HCT116 (cell line): ENCODE measurements around the gene CKLF. TPM values are rescaled to one million over a fixed set of nuclear protein-coding genes. Genes with fewer than 3 reads are reported as not detected.
"Not testable (repeated sequence)": the region's sequence is repeated elsewhere in the genome, so short reads cannot be mapped to it uniquely, and the experiment has no call there.

Experiments used
- ATAC-seq: fragments of 200-7000 bp; cut with Tn5 transposase; 2 replicates; pipeline ENCODE4 v1.9.1; 2020; ENCODE audit warnings: mild to moderate bottlenecking, moderate library complexity
- BruUV-seq: library from RNA; stranded (reverse); fragments of 400-500 nt; replicated peaks from 2 replicates; lab custom pipeline; 2021; lab: Mats Ljungman, UMichigan
- CTCF ChIA-PET: fragments of 300-600 bp; sonication (Branson Sonifier 250); formaldehyde crosslinking; loops from one replicate; lab custom pipeline; 2021; ENCODE audit warnings: antibody characterized with exemption; lab: Charles Lee
- POLR2A ChIA-PET: fragments of 300-600, 350-600 bp; sonication (Branson Sonifier 250); formaldehyde crosslinking; loops from one replicate; lab custom pipeline; 2021; ENCODE audit warnings: antibody characterized with exemption; lab: Charles Lee
- RAD21 ChIA-PET, 2 experiments: fragments of 300-600 bp; sonication (Branson Sonifier 250); formaldehyde crosslinking; loops; one replicate each; lab custom pipeline; 2023; ENCODE audit warnings: low total read pairs in 2 of 2; ENCODE audit not compliant: uncharacterized antibody in 2 of 2, unreplicated experiment in 2 of 2, low non-redundant PET in 1 of 2; lab: Charles Lee
- DNase-seq: peaks from one replicate; pipeline ENCODE4 v3.0.0-alpha.2; 2010; ENCODE audit warnings: low read depth, low spot score
- H2AFZ ChIP-seq: fragments of 200-600 bp; shearing (Covaris generic), sonication (generic); 2 replicates; pipeline ENCODE4 v1.6.1; 2017; ENCODE audit warnings: low read depth, mixed run types, mixed read lengths, antibody characterized with exemption, low read length; ENCODE audit not compliant: poor library complexity, severe bottlenecking
- H3K27ac ChIP-seq: 2 replicates; pipeline ENCODE4 v1.5.1; 2012; ENCODE audit warnings: low read depth, low read length
- H3K27me3 ChIP-seq: fragments of 200-600 bp; sonication (generic); 2 replicates; pipeline ENCODE4 v1.6.1; 2016; ENCODE audit warnings: mixed run types, low read length, mixed read lengths; ENCODE audit not compliant: insufficient read depth
- H3K36me3 ChIP-seq, 2 experiments: fragments of 200-500 bp in 1 of 2; fragments of 200-600 bp in 1 of 2; sonication (Bioruptor generic) in 1 of 2; sonication (generic) in 1 of 2; 2 replicates each; pipeline versions ENCODE4 v1.5.1 to v1.6.1; 2014 to 2016; ENCODE audit warnings: low read length in 2 of 2, inconsistent platforms in 1 of 2, mixed read lengths in 1 of 2, mixed run types in 1 of 2; ENCODE audit not compliant: insufficient read depth in 2 of 2, control insufficient read depth in 1 of 2
- H3K4me1 ChIP-seq, 2 experiments: fragments of 200-600 bp in 1 of 2; sonication (generic) in 1 of 2; 2 replicates each; pipeline versions ENCODE4 v1.5.1 to v1.6.1; 2012 to 2017; ENCODE audit warnings: low read length in 2 of 2, inconsistent platforms in 1 of 2, mild to moderate bottlenecking in 1 of 2, mixed read lengths in 1 of 2, mixed run types in 1 of 2, moderate library complexity in 1 of 2; ENCODE audit not compliant: insufficient read depth in 2 of 2, control insufficient read depth in 1 of 2
- H3K4me2 ChIP-seq: fragments of 200-600 bp; sonication (generic); 2 replicates; pipeline ENCODE4 v1.6.1; 2017; ENCODE audit warnings: mixed run types, low read length, mixed read lengths
- H3K4me3 ChIP-seq, 2 experiments: fragments of 200-600 bp in 1 of 2; sonication (generic) in 1 of 2; replicated peaks in 1 of 2; 2 replicates each; pipeline ENCODE4 v1.5.1; 2011 to 2016; ENCODE audit warnings: low read length in 2 of 2, control low read depth in 1 of 2, low read depth in 1 of 2, mild to moderate bottlenecking in 1 of 2, mixed read lengths in 1 of 2, mixed run types in 1 of 2
- H3K79me2 ChIP-seq: fragments of 200-600 bp; sonication (generic); 2 replicates; pipeline ENCODE4 v1.6.1; 2017; ENCODE audit warnings: mild to moderate bottlenecking, mixed run types, low read length, moderate library complexity, mixed read lengths; ENCODE audit not compliant: insufficient read depth
- H3K9ac ChIP-seq: fragments of 200-600 bp; sonication (generic); 2 replicates; pipeline ENCODE4 v1.6.1; 2016; ENCODE audit warnings: low read length, mixed read lengths
- H3K9me2 ChIP-seq: fragments of 200-600 bp; sonication (generic), shearing (Covaris generic); 2 replicates; pipeline ENCODE4 v1.6.1; 2017; ENCODE audit warnings: mixed run types, mild to moderate bottlenecking, moderate library complexity; ENCODE audit not compliant: insufficient read depth
- H3K9me3 ChIP-seq, 2 experiments: fragments of 200-500 bp in 1 of 2; fragments of 200-600 bp in 1 of 2; sonication (Bioruptor generic) in 1 of 2; sonication (generic) in 1 of 2; 2 replicates each; pipeline ENCODE4 v1.6.1; 2014 to 2017; ENCODE audit warnings: low read length in 2 of 2, mixed read lengths in 2 of 2, inconsistent platforms in 1 of 2, low read depth in 1 of 2, mild to moderate bottlenecking in 1 of 2, mixed run types in 1 of 2, moderate library complexity in 1 of 2; ENCODE audit not compliant: control insufficient read depth in 1 of 2, insufficient read depth in 1 of 2
- H4K20me1 ChIP-seq: fragments of 200-600 bp; sonication (generic), shearing (Covaris generic); 2 replicates; pipeline ENCODE4 v1.6.1; 2017; ENCODE audit warnings: mixed run types, mild to moderate bottlenecking, moderate library complexity; ENCODE audit not compliant: insufficient read depth
- CTCF ChIP-seq, 3 experiments: fragments of 200-600 bp in 1 of 3; sonication (generic) in 1 of 3; IDR thresholded peaks in 2 of 3; conservative IDR thresholded peaks in 1 of 3; 2 replicates each; pipeline ENCODE4 v1.5.1; 2012 to 2017; ENCODE audit warnings: low read depth in 2 of 3, low read length in 2 of 3, antibody characterized with exemption in 1 of 3, borderline replicate concordance in 1 of 3, control low read depth in 1 of 3, mild to moderate bottlenecking in 1 of 3, mixed read lengths in 1 of 3, mixed run types in 1 of 3, moderate library complexity in 1 of 3; ENCODE audit not compliant: insufficient read depth in 1 of 3
- JUND ChIP-seq: IDR thresholded peaks from 2 replicates; pipeline ENCODE4 v1.6.1; 2012
- REST ChIP-seq: IDR thresholded peaks from 2 replicates; pipeline ENCODE4 v1.6.1; 2012; ENCODE audit warnings: low read depth
- SRF ChIP-seq: IDR thresholded peaks from 2 replicates; pipeline ENCODE4 v1.6.1; 2012; ENCODE audit warnings: low read depth
- ZBTB33 ChIP-seq: IDR thresholded peaks from 2 replicates; pipeline ENCODE4 v1.6.1; 2011; ENCODE audit warnings: mild to moderate bottlenecking, low read length, moderate library complexity; ENCODE audit not compliant: insufficient replicate concordance; ENCODE audit errors: extremely low read depth
- intact Hi-C: fragments of 100-400 bp; cut with micrococcal nuclease; formaldehyde crosslinking; loops from 2 replicates; pipeline ENCODE4 v1.10.0; 2022
- total RNA-seq: library from RNA; stranded (reverse); gene quantifications from one replicate; pipeline ENCODE4 v1.2.1, GENCODE V29; 2021; ENCODE audit not compliant: unreplicated experiment

The CKLF gene
- total RNA-seq, 1 experiment from 2014 or later, result 38.6 TPM

GRCh38 chr16:66513111-66513723 lies 39.2 kb upstream of the CKLF start:
- no peaks in the 10 kb centered on the region for H3K27me3 ChIP-seq
- no peaks in the 10 kb centered on the region for H3K9me2 ChIP-seq
- H2AFZ ChIP-seq, result no peak overlapping the region
- no peaks in the 10 kb centered on the region for H3K79me2 ChIP-seq
- peak overlapping the region; percentile 80 for H3K4me2 ChIP-seq
- no peaks in the 10 kb centered on the region; the same call in 1 of the 2 replicates for H4K20me1 ChIP-seq
- TF ChIP-seq CTCF (IDR thresholded peaks at IDR 0.05 in 2 of 3, conservative IDR thresholded peaks at IDR 0.05 in 1 of 3; ENCODE audit: borderline replicate concordance in 1 of 3, insufficient read depth in 1 of 3, low read depth in 2 of 3, low read length in 2 of 3) (no peak), REST (no peak), SRF (no peak), JUND (no peak), ZBTB33 (no peak)
- TF ChIP-seq, all 23 proteins: peak for 0
- no peak overlapping the region for H3K9ac ChIP-seq
- no peak for DNase-seq
- H3K27ac ChIP-seq, result no peak overlapping the region
- intact Hi-C loops, result no loop called here
- H3K4me1 ChIP-seq, result peaks cover 57 to 73% of the 10 kb centered on the region in 2 experiments
- ChIA-PET POLR2A (no interaction called here), CTCF (no interaction called here), RAD21 (no interaction called here)
- no TSS peak for BruUV-seq
- H3K36me3 ChIP-seq, result no peaks in the 10 kb centered on the region
- H3K9me3 ChIP-seq, result no peaks in the 10 kb centered on the region
- ATAC-seq, result no peak
- H3K4me3 ChIP-seq, result no peak overlapping the region

- H3K79me2 ChIP-seq, ATAC-seq, H3K9me2 ChIP-seq, CTCF ChIA-PET, H3K27ac ChIP-seq, H3K36me3 ChIP-seq, H2AFZ ChIP-seq, RAD21 ChIA-PET, H3K27me3 ChIP-seq, DNase-seq, POLR2A ChIA-PET, BruUV-seq, H3K4me3 ChIP-seq, H4K20me1 ChIP-seq, H3K4me2 ChIP-seq, H3K9me3 ChIP-seq, H3K9ac ChIP-seq, intact Hi-C loops: not testable (repeated sequence)
- H3K4me1 ChIP-seq, result peaks cover 59 to 66% of the 10 kb centered on the region in 2 experiments
These were observed 38.0 kb upstream of the CKLF start for GRCh38 chr16:66514391-66514790.
